GM18858 (cell line): ENCODE results near the gene CLASP1.

Experiments used
- ATAC-seq: cut with Tn5 transposase; IDR thresholded peaks from one replicate; pipeline ENCODE4 v1.9.1; 2021; ENCODE audit not compliant: unreplicated experiment

Gene CLASP1

DNA sequence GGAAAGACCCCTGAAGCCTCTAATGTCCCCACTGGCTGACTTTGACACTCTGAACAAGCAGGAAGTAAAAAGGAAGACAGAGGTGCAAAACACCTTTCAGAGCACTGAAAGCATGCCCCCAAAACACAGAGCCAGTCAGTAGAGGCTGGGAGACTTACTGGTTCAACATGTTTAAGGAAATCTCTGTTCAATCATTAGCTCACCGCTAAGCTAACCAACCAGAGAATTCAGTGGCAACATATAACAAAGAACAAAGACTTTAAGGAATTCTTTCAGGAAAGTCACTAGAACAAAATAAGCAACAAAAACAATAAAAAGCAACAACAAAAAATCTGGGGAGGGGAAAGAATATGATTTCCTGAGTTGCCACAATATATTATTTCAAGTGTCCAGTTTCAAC, 142.6 kb downstream of the CLASP1 start:
- ATAC-seq: no peak

- no peak for ATAC-seq
Observed at GRCh38 chr2:121505986-121506586, 143.2 kb downstream of the CLASP1 start.

DNA sequence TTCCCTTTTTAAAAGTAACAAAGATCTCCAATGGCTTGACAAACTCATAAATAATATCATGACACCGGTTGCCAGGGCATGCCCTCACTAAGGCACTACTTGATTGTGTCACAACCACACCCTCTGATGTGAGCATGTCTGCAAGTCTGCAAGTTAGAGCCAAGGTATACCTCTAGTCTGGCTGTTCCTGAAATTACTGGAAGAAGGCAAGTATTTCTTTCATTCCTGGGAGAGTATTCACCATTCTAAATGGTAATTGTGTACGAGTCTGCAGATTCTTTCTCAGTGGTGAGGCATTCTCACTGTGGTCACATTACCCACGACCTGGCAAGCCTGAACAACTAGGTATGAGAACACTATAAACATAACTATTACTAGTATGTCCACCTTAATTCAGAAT, 144.3 kb downstream of the CLASP1 start:
- ATAC-seq: no peak

DNA sequence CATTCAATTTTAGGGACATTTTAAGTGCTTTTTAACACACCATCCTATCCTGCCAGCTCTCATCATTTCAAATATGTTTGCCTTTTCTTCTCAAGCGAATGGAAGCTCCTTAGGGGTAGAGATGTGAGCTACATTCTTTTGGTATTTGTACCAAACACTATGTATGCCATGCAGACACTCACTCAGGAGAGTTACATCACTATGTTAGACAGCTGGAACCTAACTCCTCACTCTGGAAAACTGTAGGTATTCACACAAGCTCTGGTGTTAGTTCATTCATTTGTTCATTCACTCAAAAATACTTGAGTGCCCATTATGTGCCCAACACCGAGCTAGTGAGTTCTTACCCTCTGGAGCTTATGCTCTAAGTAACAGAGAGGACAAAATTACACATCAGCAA, 144.9 kb downstream of the CLASP1 start:
- ATAC-seq: no peak

GRCh38 chr2:121502781-121503180, 146.5 kb downstream of the CLASP1 start:
- no peak for ATAC-seq

GRCh38 chr2:121502246-121502645, 147.0 kb downstream of the CLASP1 start:
- no peak for ATAC-seq

GRCh38 chr2:121501554-121501953, 147.7 kb downstream of the CLASP1 start:
- ATAC-seq: no peak

GRCh38 chr2:121501031-121501430, 148.2 kb downstream of the CLASP1 start:
- no peak for ATAC-seq

GRCh38 chr2:121498731-121499130, 150.5 kb downstream of the CLASP1 start:
- ATAC-seq: no peak

DNA sequence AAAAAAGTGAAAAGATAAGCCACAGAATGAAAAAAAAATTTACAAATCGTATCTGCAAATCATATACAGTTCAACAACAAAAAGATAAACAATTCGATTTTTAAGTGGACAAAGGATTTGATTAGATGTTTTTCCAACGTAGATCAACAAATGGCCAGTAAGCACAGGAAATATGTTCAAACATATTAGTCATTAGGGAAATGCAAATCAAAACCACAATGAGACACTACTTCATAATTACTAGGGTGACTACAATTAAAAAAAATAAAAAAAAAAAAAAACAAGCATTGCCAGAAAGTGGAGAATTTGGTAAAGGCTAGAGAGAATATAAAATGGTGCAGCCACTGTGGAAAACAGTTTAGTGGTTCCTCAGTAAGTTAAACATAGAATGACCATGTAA, 156.9 kb downstream of the CLASP1 start:
- no peak for ATAC-seq

GRCh38 chr2:121491518-121491917, 157.7 kb downstream of the CLASP1 start:
- no peak for ATAC-seq

DNA sequence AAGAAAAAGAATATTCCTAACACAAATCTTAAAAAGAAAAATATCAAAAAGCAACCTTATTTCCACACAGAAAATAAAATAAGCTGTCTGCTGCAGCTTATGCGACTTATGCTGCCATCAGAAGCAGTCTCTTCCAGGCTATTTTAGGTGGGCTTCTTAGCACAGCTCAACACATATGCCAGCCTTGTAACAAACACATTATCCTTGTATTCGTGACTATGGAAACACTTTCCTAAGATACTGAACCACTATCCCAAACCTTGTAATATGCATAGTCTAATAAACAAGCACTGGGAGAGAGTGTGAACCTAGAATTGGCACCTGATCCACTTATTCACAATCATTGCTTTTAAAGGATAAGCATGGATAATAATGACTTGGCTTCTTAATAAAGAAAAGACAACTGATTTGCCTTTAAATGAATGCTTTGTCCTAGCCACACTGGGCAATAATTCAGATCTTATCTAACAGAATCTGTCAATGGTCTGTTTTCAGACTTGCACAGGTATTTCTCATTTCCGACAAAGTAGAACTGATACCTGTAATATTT, 158.6 kb downstream of the CLASP1 start:
- no peak for ATAC-seq

- no peak for ATAC-seq
Observed at GRCh38 chr2:121489911-121490583, 159.2 kb downstream of the CLASP1 start.

DNA sequence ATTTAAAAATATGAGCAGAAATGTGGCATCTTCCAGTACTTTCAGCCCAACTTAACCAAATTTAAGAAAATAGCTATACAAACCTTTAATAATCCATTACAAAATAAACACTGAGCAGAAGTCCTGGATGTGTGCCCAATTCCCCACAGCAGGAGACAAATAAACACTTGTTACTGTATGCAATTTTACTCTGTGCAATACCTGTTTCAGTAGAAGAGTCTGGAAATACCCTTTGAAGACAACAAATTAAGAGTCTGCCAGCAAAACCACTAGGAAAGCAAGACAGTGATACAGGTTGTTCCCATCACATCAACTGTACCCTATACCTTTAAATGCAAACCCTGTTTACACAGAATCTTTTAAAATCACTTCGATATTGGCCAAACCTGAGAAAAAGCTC, 160.0 kb downstream of the CLASP1 start:
- ATAC-seq: no peak

DNA sequence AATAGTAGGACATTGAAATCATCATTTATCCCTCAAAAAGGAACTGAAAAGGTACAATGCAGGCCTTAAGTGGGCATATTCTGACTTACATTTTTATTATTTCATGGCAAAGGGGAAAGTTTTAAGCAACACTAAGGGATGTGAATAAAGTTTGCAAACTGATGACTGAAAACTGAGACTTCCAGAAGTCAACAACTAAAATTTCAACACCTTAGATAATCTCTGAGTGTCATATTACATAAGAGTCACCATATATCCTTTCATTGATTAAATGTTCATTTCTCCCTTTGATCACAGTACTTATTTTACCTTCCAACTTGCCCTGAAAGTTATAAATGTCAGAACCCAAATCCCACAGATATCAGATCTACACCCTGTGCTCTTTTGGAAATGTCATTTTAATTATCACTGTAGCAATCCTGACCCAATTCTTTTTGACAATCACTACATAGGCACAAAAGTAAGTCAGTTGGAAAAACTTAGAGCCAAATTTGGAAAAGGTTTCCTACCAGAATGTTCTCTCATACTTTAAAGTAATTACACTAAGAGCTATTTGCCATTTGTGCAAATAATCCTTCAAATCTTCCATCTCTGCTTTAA, 163.0 kb downstream of the CLASP1 start:
- no peak for ATAC-seq

- ATAC-seq: no peak
Observed at GRCh38 chr2:121485039-121485438, 164.2 kb downstream of the CLASP1 start.

DNA sequence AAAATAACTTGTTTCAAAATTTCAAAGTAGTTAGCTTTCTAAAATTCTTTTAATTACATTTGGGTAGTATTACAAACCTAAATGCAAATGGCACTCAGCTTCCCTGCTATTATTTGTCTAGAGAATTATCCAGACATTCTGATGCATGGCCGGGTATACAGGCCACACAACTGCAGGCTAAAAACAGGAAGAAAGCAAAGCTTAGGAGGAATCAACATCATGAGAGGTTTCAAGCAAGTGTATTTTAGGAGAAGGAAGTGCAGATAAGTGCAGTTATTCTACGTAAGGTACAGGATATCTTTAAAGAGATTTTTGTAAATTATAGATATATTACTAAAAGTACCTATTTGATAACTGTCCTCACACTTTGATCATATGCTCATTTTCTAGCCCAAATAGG, 165.4 kb downstream of the CLASP1 start:
- no peak for ATAC-seq

DNA sequence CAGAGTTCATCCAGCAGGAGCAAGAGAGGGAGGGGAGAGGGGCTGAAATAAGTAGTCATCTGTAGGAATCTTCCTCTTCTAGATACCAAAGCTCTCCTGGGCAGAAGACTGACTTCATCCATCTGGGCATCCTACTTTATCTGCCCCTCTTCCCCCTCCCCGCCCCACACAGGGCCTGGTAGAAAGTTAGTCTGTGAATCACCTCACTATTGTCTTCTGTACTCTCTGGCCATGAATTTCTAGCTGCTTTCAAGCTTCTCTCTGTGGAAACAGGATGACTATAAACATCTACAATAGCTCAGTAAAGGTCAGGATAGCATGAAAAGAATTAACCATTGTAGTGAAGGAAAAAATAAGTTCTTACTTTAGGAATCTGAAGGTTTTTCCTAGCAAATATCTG, 166.2 kb downstream of the CLASP1 start:
- no peak for ATAC-seq

GRCh38 chr2:121480826-121481225, 168.4 kb downstream of the CLASP1 start:
- ATAC-seq: no peak

DNA sequence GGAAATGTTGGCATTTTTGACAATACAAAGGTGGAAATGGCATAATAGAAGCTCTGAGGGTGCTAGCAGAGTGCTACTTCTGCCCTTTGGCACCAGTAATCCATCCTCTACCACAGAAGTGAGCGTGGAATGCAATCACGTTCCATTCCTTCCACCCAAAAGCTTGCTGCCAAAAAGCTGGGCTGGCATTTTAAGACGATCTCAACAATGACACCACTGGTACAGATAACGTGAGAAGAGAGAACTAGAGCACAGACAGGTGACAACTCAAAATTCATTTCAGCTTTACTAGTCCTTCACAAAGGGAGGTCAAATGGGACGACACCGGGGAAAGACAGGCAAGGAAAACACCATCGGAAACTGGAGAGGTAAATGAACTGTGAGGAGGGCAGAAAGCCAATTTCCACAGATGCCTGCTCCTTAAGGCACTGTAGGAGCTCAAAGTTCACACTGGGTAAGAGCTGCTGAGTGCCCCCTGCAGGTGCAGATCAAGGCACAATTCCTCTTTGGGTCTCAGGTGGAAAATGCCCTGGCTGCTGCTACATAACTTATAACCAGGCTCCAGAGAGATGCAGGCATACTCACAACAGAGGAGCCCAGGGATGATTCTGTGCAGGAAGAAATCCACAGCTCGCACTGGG, 169.3 kb downstream of the CLASP1 start:
- ATAC-seq: no peak

- no peak for ATAC-seq
Observed at GRCh38 chr2:121478996-121479745, 170.1 kb downstream of the CLASP1 start.
